Measurements from ENCODE around the gene MYOM3. TPM values are rescaled to one million over a fixed set of nuclear protein-coding genes. Genes with fewer than 3 reads are reported as not detected.

The MYOM3 gene
- total and polyA plus RNA-seq, 7 donors: under 0.01 to 3.7 (median 3.0) TPM; not detected in 2

GRCh38 chr1:24070821-24071393 lies 41.0 kb downstream of the MYOM3 start:
- no peaks in the 10 kb centered on the region for H3K36me3 ChIP-seq
- H3K27ac ChIP-seq: no peak overlapping the region
- TF ChIP-seq POLR2A (IDR thresholded peaks at IDR 0.05): no peak
- peak; percentile 87 to 92 (median 89) for TF ChIP-seq CTCF (IDR thresholded peaks at IDR 0.05)
- peak in 1 of 4 donors; percentile 14 for TF ChIP-seq POLR2AphosphoS5 (IDR thresholded peaks at IDR 0.05)
- 25 to 27% methylated on average over 15 of the region's 15 CpGs for WGBS, 2 donors
- intact Hi-C loops (cut with DNase I): loop anchor here (1.0 to 2.0 kb wide), 2 partner anchors 41 to 320 kb away; partner anchors contain the start of gene MYOM3
- no peak overlapping the region for H3K4me3 ChIP-seq
- H3K4me1 ChIP-seq: peaks cover 0 to 8% (median 2%) of the 10 kb centered on the region in 4 donors
- no peaks in the 10 kb centered on the region for H3K27me3 ChIP-seq
- peak; percentile 88 for DNase-seq
- no peaks in the 10 kb centered on the region for H3K9me3 ChIP-seq

DNA sequence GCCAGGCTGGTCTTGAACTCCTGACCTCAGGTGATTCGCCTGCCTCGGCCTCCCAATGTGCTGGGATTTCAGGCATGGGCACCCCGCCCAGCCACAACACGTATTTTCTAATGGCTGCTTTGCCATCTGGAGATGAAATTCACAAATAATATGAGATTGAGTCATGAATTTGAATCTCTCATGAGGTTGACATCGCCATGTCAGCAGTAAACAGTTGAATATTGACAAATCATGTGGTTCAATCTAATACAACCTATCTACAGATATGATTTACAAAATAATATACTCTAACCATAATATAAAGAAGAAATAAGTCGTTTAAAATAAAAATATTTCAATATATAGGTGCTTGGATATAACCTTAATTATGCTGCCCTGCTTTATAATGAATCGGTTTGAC lies 42.1 kb downstream of the MYOM3 start:
- Histone ChIP-seq H3K4me3 (no peak overlapping the region), H3K9me3 (no peaks in the 10 kb centered on the region), H3K4me1 (peaks cover 0 to 8% (median 2%) of the 10 kb centered on the region in 4 donors), H3K36me3 (no peaks in the 10 kb centered on the region), H3K27ac (no peak overlapping the region), H3K27me3 (no peaks in the 10 kb centered on the region)
- WGBS, 2 donors: 68 to 75% methylated on average over 7 of the region's 7 CpGs
- intact Hi-C loops (cut with DNase I): loop anchor here (2.0 kb wide), 1 partner anchor 321 kb away; no protein-coding TSS in a partner anchor
- DNase-seq: no peak
- TF ChIP-seq EP300 (IDR thresholded peaks at IDR 0.05): no peak
- no peak for TF ChIP-seq CTCF (IDR thresholded peaks at IDR 0.05)
- TF ChIP-seq POLR2AphosphoS5 (IDR thresholded peaks at IDR 0.05): no peak
- no peak for TF ChIP-seq POLR2A (IDR thresholded peaks at IDR 0.05)

DNA sequence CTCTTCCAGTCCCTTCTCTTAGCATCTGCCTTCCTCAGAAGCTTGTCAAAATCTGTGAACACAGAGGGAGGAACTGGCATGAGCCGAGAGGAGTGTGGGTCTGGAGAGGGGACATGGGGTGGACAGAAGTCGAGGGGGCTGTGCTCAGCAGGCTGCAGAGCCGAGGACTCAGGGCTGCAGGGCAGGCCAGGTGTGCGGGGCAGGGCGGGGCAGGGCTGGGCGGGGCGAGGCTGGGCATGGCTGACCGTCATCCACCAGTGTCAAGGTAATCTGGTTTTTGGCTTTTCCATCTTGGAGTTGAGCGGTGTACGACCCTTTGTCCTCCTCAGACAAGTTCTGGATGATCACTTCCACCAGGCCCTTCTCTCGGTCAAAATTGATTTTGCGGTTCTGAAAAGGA lies 44.0 kb downstream of the MYOM3 start:
- no peak overlapping the region for H3K4me3 ChIP-seq
- no peaks in the 10 kb centered on the region for H3K36me3 ChIP-seq
- H3K27me3 ChIP-seq: no peaks in the 10 kb centered on the region
- no peak for DNase-seq
- WGBS, 2 donors: 27 to 72% methylated on average over 12 of the region's 12 CpGs
- no peaks in the 10 kb centered on the region for H3K9me3 ChIP-seq
- no peak overlapping the region for H3K27ac ChIP-seq
- intact Hi-C loops (cut with DNase I): no loop called here
- TF ChIP-seq EP300 (IDR thresholded peaks at IDR 0.05) (no peak), POLR2A (IDR thresholded peaks at IDR 0.05) (no peak), CTCF (IDR thresholded peaks at IDR 0.05) (no peak), POLR2AphosphoS5 (IDR thresholded peaks at IDR 0.05) (no peak)
- peaks cover 0 to 8% (median 2%) of the 10 kb centered on the region in 4 donors for H3K4me1 ChIP-seq

DNA sequence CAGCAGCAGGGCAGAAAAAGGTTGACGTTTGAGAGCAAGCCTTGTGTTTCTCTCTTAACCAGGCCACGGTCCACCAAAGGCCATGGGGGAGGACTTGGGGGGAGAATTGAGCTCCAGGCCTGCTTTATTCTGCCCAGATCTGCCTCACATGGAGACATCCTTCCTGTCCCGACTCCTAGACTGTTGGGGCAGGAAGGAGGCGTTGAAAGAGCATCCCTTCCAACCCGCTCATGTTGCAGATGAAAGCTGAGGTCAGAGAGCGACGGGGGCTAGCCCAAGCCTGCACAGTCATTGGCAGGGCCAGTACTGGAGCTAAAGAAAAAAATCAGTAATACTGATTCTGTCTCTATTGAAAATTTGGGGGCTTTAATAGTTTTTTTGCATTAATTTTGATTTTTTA lies 46.6 kb downstream of the MYOM3 start:
- WGBS, 2 donors: 84 to 86% methylated on average over 7 of the region's 7 CpGs
- no peak overlapping the region for H3K4me3 ChIP-seq
- TF ChIP-seq POLR2AphosphoS5 (IDR thresholded peaks at IDR 0.05): no peak
- TF ChIP-seq POLR2A (IDR thresholded peaks at IDR 0.05): no peak
- TF ChIP-seq CTCF (IDR thresholded peaks at IDR 0.05): no peak
- TF ChIP-seq EP300 (IDR thresholded peaks at IDR 0.05): no peak
- no peak overlapping the region for H3K27ac ChIP-seq
- no peaks in the 10 kb centered on the region for H3K27me3 ChIP-seq
- no peaks in the 10 kb centered on the region for H3K9me3 ChIP-seq
- H3K4me1 ChIP-seq: no peaks in the 10 kb centered on the region
- intact Hi-C loops (cut with DNase I): no loop called here
- DNase-seq: no peak
- no peaks in the 10 kb centered on the region for H3K36me3 ChIP-seq

DNA sequence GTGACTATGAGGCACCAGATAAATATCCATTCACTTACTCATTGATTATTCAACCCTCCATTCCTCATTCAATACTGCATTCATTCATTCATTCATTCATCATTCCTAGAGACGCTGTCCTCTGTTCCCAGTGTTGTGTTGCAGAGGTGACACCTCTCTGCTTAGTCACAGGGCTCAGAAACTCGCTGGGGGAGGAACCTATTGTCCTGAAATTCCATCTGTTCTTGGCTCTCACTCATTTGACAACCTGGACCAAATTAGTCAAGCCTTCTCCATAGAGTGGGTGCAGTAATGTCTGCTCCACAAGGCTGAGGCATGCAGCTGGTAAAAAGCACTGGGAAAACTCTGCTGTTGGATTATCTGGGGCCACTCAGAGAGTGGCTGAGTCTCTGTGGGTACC lies 49.7 kb downstream of the MYOM3 start:
- Histone ChIP-seq H3K36me3 (no peaks in the 10 kb centered on the region), H3K4me1 (no peaks in the 10 kb centered on the region), H3K27me3 (no peaks in the 10 kb centered on the region), H3K9me3 (no peaks in the 10 kb centered on the region), H3K27ac (no peak overlapping the region), H3K4me3 (no peak overlapping the region)
- 75 to 81% methylated on average over 2 of the region's 2 CpGs for WGBS, 2 donors
- DNase-seq: no peak
- intact Hi-C loops (cut with DNase I): no loop called here
- no peak for TF ChIP-seq CTCF (IDR thresholded peaks at IDR 0.05)
- TF ChIP-seq POLR2AphosphoS5 (IDR thresholded peaks at IDR 0.05): no peak
- no peak for TF ChIP-seq EP300 (IDR thresholded peaks at IDR 0.05)
- TF ChIP-seq POLR2A (IDR thresholded peaks at IDR 0.05): no peak
